Activated T-helper 9 cell treated with anti-CD3 and anti-CD28 coated beads, Interleukin-2, amount 50 U/mL, for 16 hours (primary cell): ENCODE data around the gene MBNL1.

Experiments used
- DNase-seq: peaks from one replicate; pipeline ENCODE4 v3.0.0-alpha.2; 2020; ENCODE audit warnings: low read depth

MBNL1 gene

GRCh38 chr3:152448091-152448490 lies 179.4 kb downstream of the MBNL1 start:
- no peak for DNase-seq

- DNase-seq, result no peak
Measured at GRCh38 chr3:152452318-152452717, 183.6 kb downstream of the MBNL1 start.

GRCh38 chr3:152454076-152454875 lies 185.5 kb downstream of the MBNL1 start:
- DNase-seq, result no peak

- DNase-seq, result no peak
Measured at GRCh38 chr3:152455989-152456388, 187.3 kb downstream of the MBNL1 start.

- no peak for DNase-seq
Measured at GRCh38 chr3:152457500-152458375, 189.0 kb downstream of the MBNL1 start.

DNA sequence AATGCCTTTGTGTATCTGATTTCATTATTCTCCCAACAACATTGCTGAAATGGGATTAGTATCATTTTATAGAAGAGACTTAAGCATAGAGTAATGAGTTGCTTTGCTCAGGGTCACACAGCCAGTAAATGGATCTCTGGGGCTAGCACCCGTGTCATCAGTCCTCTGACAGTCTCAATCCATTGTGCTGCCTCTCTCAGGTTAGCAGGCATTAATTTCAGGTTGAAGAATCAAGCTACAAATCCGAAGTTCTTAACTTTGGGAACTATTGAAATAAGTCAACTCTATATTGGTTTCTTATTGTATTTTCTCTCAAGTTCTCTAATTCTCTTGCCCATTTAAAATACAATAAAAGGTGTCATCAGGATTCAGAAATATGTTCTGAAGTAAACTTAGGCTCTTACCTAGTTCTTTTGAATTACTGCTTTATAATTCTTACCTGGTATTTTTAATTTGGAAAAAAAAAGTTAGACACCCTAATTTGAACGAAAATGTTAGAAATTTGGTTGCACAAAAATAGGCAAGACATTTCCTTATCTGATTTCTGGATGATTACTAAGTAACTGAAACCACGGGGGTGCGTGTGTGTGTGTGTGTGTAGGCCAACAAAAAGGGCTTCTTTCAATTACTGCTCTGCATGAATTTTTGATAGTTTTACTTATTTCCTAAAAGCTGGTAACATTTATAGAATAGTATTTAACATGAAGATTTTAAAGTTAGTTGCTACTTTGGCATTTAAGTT lies 189.8 kb downstream of the MBNL1 start:
- DNase-seq, result no peak

- DNase-seq, result no peak
Measured at GRCh38 chr3:152459118-152459515, 190.4 kb downstream of the MBNL1 start.

- DNase-seq, result no peak
Measured at GRCh38 chr3:152459572-152459971, 190.8 kb downstream of the MBNL1 start.

DNA sequence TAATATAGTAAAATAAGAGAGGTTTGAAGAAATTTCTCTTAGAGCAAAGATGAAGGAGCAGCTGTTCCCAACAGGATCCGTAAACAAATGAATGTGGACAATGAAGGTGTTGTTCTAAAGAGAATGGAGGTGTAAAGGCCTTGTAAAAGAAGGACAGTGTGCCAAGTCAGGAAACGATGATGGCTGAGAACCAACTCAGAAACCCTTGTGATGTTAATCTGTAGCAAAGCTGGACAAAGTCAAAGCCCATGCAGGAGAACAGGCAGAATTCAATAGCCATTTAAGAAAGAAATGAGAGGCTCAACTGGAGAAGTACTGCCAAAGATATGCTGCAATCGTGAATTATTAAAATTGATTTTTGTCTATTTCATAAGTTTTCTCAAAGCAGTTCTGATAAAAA lies 192.2 kb downstream of the MBNL1 start:
- DNase-seq, result no peak

DNA sequence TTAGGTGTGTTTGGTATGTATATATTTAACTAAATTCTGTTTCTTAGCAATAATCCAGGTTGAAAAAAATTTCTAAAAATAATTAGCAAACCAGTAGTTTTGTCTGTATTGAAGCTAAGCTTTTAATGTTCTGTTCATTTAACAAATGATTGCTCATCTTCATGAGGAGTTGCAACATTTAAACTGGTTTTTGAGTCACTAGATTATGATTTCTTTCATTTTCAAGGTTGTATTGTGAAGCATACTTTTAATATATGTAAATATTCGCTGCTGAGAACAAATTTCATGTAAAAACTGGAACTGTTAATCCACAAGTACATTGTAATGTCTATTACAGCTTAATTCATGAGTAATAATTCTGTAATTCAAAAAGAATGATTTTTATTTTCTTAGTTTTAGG lies 192.7 kb downstream of the MBNL1 start:
- no peak for DNase-seq

GRCh38 chr3:152466784-152467183 lies 198.1 kb downstream of the MBNL1 start:
- no peak for DNase-seq

GRCh38 chr3:152469248-152470025 lies 200.7 kb downstream of the MBNL1 start:
- no peak for DNase-seq

GRCh38 chr3:152470095-152470494 lies 201.4 kb downstream of the MBNL1 start:
- no peak for DNase-seq

DNA sequence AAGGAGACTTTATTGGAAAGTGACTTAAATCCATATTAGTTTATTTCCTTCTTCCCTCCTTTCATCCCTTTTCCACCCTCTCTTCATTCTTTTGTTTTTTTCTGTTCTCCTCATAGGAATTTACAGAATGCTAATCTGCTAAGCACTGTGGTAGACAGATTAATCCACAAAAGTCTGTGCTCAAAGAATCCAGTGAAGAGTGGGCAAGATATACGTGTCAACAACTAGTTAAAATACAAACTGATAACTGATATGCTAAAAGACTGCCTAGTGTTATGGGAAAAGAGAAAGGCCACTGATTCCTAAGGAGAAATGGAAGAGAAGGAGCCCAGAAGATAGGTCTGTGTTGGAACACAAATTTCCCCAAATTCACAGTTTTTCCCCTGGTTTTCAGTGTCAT lies 202.2 kb downstream of the MBNL1 start:
- DNase-seq, result no peak

DNA sequence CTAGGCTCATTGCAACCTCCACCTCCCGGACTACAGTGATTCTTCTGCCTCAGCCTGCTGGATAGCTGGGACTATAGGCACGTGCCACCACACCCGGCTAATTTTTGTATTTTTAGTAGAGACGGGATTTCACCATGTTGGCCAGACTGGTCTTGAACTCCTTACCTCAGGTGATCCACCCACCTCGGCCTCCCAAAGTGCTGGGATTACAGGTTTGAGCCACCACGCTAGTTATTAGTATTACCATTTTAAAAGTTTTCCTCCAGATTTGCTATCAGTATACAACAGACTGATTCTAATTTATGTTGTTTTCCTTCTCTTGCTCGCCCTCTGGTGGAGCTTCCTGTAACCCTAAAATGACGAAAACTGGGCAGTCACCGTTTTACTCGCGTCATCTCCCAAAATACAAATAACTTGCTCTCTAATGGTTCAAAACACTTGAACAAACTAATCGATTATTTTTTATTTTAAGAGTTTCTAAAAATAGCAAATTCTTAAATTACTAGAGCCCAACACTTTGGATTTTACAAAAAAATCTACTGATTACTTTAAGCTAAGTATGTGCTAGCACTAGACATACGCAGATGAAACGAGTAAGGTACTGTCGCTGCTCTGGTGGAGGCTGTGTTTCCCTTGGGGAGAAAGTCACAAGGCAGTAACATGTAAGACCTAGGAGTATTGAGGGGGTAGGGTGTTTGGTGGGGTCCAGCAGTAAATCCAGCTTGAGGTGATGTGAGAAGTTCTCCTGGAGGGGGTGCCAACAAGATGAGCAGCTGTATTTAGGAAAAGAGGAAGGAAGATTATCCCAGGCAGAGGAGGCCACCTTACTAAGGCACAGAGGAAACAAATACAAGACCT lies 203.3 kb downstream of the MBNL1 start:
- DNase-seq, result peak; percentile 46

DNA sequence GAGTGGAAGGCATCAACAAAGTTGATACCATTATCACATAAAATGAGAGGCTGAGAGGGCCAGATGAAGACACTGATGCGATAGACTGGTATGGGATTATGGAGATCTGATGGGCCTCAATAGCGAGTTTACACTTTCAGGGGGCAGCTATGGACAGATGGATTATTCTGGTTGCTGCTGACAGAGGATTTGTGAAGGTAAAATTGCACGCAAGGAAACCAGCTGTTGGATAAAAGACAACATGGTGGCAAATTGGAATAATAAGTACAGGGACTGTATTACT lies 203.9 kb downstream of the MBNL1 start:
- DNase-seq, result no peak

GRCh38 chr3:152474585-152474984 lies 205.9 kb downstream of the MBNL1 start:
- DNase-seq, result no peak

DNA sequence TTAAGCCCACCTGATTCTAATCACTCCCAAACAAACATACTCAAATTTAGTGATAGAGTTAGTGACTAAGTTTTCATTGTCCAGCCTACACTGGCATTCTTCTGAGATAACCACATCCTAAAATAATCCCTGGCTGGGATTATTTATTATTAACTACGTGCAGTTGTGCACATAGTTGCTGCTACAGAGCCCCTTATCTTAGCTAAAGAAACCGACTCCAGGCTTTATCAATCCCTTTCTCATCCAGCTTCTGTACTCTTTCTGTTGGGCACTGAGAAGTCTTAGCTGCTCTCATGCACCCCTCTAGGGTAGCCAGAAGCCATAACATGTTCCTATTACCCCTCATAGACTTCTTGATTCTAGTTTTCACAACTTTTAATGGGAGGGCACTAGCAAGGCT lies 208.7 kb downstream of the MBNL1 start:
- DNase-seq, result no peak

- no peak for DNase-seq
Measured at GRCh38 chr3:152480282-152480953, 211.7 kb downstream of the MBNL1 start.

- DNase-seq, result no peak
Measured at GRCh38 chr3:152486364-152486763, 217.6 kb downstream of the MBNL1 start.
